OCI-LY3 (cell line): Measurements from ENCODE around the gene DNM3.

Source experiments
- CTCF ChIP-seq: fragments of 200-600, 300-600 bp; sonication (generic); IDR thresholded peaks from 2 replicates; pipeline ENCODE4 v1.5.1; 2014; ENCODE audit warnings: antibody characterized with exemption, low read length, low read depth
- EZH2phosphoT487 ChIP-seq: fragments of 200-600 bp; shearing (Covaris generic); IDR thresholded peaks from 2 replicates; pipeline ENCODE4 v1.6.1; 2018; ENCODE audit warnings: antibody characterized with exemption, mixed run types, low read depth

GRCh38 chr1:172373864-172374263, 532.6 kb downstream of the DNM3 start:
- TF ChIP-seq CTCF (no peak), EZH2phosphoT487 (no peak)
